H9 (cell line): ENCODE results near the gene PHF5A. TPM values are rescaled to one million over a fixed set of nuclear protein-coding genes. Genes with fewer than 3 reads are reported as not detected.

ENCODE experiments used
- DNase-seq: peaks from one replicate; pipeline ENCODE4 v3.0.0-alpha.2; 2017
- H2AFZ ChIP-seq: one replicate; pipeline ENCODE4 v1.6.1; 2013; ENCODE audit warnings: mild to moderate bottlenecking, low read length, control low read depth, moderate library complexity
- H2AK5ac ChIP-seq: 2 replicates; pipeline ENCODE4 v1.6.1; 2013; ENCODE audit warnings: low read length, control low read depth, mixed read lengths; ENCODE audit not compliant: insufficient read length
- H2BK120ac ChIP-seq: one replicate; pipeline ENCODE4 v1.6.1; 2013; ENCODE audit warnings: low read depth, mild to moderate bottlenecking, low read length, control low read depth, inconsistent platforms; ENCODE audit not compliant: poor library complexity, severe bottlenecking
- H2BK12ac ChIP-seq: 2 replicates; pipeline ENCODE4 v1.6.1; 2013; ENCODE audit warnings: low read length, control low read depth, mixed read lengths, low read depth; ENCODE audit not compliant: insufficient read length
- H2BK15ac ChIP-seq: 2 replicates; pipeline ENCODE4 v1.6.1; 2013; ENCODE audit warnings: low read depth, low read length, control low read depth
- H2BK20ac ChIP-seq: one replicate; pipeline ENCODE4 v1.6.1; 2013; ENCODE audit warnings: low read depth, mild to moderate bottlenecking, low read length, control low read depth, inconsistent platforms; ENCODE audit not compliant: poor library complexity, severe bottlenecking
- H2BK5ac ChIP-seq: 2 replicates; pipeline ENCODE4 v1.6.1; 2013; ENCODE audit warnings: low read length, control low read depth, mixed read lengths; ENCODE audit not compliant: insufficient read length
- H3K14ac ChIP-seq: 2 replicates; pipeline ENCODE4 v1.6.1; 2013; ENCODE audit warnings: low read length, control low read depth; ENCODE audit not compliant: insufficient read depth
- H3K18ac ChIP-seq: 2 replicates; pipeline ENCODE4 v1.6.1; 2013; ENCODE audit warnings: low read depth, mild to moderate bottlenecking, mixed read lengths, low read length, control low read depth; ENCODE audit not compliant: insufficient read length
- H3K23ac ChIP-seq: 2 replicates; pipeline ENCODE4 v1.6.1; 2013; ENCODE audit warnings: low read length, control low read depth, mixed read lengths, low read depth; ENCODE audit not compliant: insufficient read length
- H3K23me2 ChIP-seq: 2 replicates; pipeline ENCODE4 v1.6.1; 2013; ENCODE audit warnings: low read depth, mild to moderate bottlenecking, mixed read lengths, low read length, control low read depth; ENCODE audit not compliant: insufficient read length, poor library complexity, severe bottlenecking
- H3K27ac ChIP-seq: 2 replicates; pipeline ENCODE4 v1.5.1; 2013; ENCODE audit warnings: low read length, control low read depth, mixed read lengths, low read depth; ENCODE audit not compliant: insufficient read length
- H3K27me3 ChIP-seq: 2 replicates; pipeline ENCODE4 v1.6.1; 2013; ENCODE audit warnings: low read length, control low read depth, inconsistent platforms; ENCODE audit not compliant: insufficient read depth
- H3K4ac ChIP-seq: 2 replicates; pipeline ENCODE4 v1.6.1; 2013; ENCODE audit warnings: low read depth, mild to moderate bottlenecking, control low read depth, inconsistent platforms, low read length, moderate library complexity
- H3K4me1 ChIP-seq: 2 replicates; pipeline ENCODE4 v1.6.1; 2013; ENCODE audit warnings: low read length, control low read depth, inconsistent platforms; ENCODE audit not compliant: insufficient read depth
- H3K4me2 ChIP-seq: 2 replicates; pipeline ENCODE4 v1.6.1; 2013; ENCODE audit warnings: low read length, control low read depth, mixed read lengths; ENCODE audit not compliant: insufficient read length, insufficient read depth
- H3K56ac ChIP-seq: 2 replicates; pipeline ENCODE4 v1.6.1; 2013; ENCODE audit warnings: low read depth, mild to moderate bottlenecking, mixed read lengths, low read length, control low read depth; ENCODE audit not compliant: insufficient read length
- H3K79me1 ChIP-seq: 2 replicates; pipeline ENCODE4 v1.6.1; 2013; ENCODE audit warnings: low read depth, mild to moderate bottlenecking, moderate library complexity, low read length, control low read depth, inconsistent platforms; ENCODE audit not compliant: insufficient read depth, poor library complexity, severe bottlenecking
- H3K79me2 ChIP-seq: 2 replicates; pipeline ENCODE4 v1.6.1; 2013; ENCODE audit warnings: low read length, control low read depth, inconsistent platforms; ENCODE audit not compliant: insufficient read depth
- H3K9ac ChIP-seq: 2 replicates; pipeline ENCODE4 v1.6.1; 2013; ENCODE audit warnings: low read length, control low read depth, mixed read lengths; ENCODE audit not compliant: insufficient read length; ENCODE audit errors: extremely low read depth
- H3K9me3 ChIP-seq: one replicate; pipeline ENCODE4 v1.6.1; 2013; ENCODE audit warnings: low read depth, low read length, inconsistent platforms; ENCODE audit not compliant: control insufficient read depth
- H3T11ph ChIP-seq: one replicate; pipeline ENCODE4 v1.6.1; 2013; ENCODE audit warnings: mild to moderate bottlenecking, low read length, control low read depth, inconsistent platforms
- H4K20me1 ChIP-seq: one replicate; pipeline ENCODE4 v1.6.1; 2013; ENCODE audit not compliant: control insufficient read depth, insufficient read length, insufficient read depth
- H4K5ac ChIP-seq: 2 replicates; pipeline ENCODE4 v1.6.1; 2013; ENCODE audit warnings: low read depth, mild to moderate bottlenecking, mixed read lengths, low read length, control low read depth; ENCODE audit not compliant: insufficient read length
- H4K8ac ChIP-seq: replicated peaks from 2 replicates; pipeline ENCODE4 v1.6.1; 2013; ENCODE audit warnings: low read length, control low read depth, mixed read lengths, low read depth; ENCODE audit not compliant: insufficient read length
- H4K91ac ChIP-seq: 2 replicates; pipeline ENCODE4 v1.6.1; 2013; ENCODE audit warnings: low read depth, mild to moderate bottlenecking, moderate library complexity, mixed read lengths, low read length, control low read depth; ENCODE audit not compliant: insufficient read length
- H3K27ac Mint-ChIP-seq, 3 experiments: 2 replicates in 2 of 3; 3 replicates in 1 of 3; pipeline ENCODE4 v1.8.0; 2020 to 2021; ENCODE audit warnings: mixed read lengths in 3 of 3, mild to moderate bottlenecking in 1 of 3, moderate library complexity in 1 of 3
- H3K27me3 Mint-ChIP-seq: 2 replicates; pipeline ENCODE4 v1.8.0; 2021; ENCODE audit warnings: low read depth, mild to moderate bottlenecking, moderate library complexity, mixed read lengths
- H3K36me3 Mint-ChIP-seq, 3 experiments: 2 replicates in 2 of 3; 3 replicates in 1 of 3; pipeline ENCODE4 v1.8.0; 2020 to 2021; ENCODE audit warnings: low read depth in 3 of 3, mixed read lengths in 3 of 3; ENCODE audit not compliant: insufficient read depth in 1 of 3
- H3K4me1 Mint-ChIP-seq, 2 experiments: 2 replicates each; pipeline ENCODE4 v1.8.0; 2020; ENCODE audit warnings: mixed read lengths in 2 of 2
- H3K4me3 Mint-ChIP-seq, 2 experiments: 2 replicates in 1 of 2; 3 replicates in 1 of 2; pipeline ENCODE4 v1.8.0; 2020 to 2021; ENCODE audit warnings: mild to moderate bottlenecking in 2 of 2, mixed read lengths in 2 of 2, moderate library complexity in 1 of 2
- H3K9me3 Mint-ChIP-seq, 2 experiments: 2 replicates in 1 of 2; 3 replicates in 1 of 2; pipeline ENCODE4 v1.8.0; 2020; ENCODE audit warnings: mild to moderate bottlenecking in 2 of 2, mixed read lengths in 2 of 2, moderate library complexity in 1 of 2
- CTCF ChIP-seq: fragments of 200-600 bp; sonication (generic); conservative IDR thresholded peaks from 3 replicates; pipeline ENCODE4 v1.8.0; 2021; ENCODE audit warnings: antibody characterized with exemption, mild to moderate bottlenecking
- WGBS: extraction: QIAGEN DNeasy Blood & Tissue Kit; methylation state at CpG from one replicate; pipeline ENCODE4 v1.1.7; 2013; ENCODE audit warnings: missing lambda C conversion rate, low lambda C conversion rate, mixed read lengths; ENCODE audit not compliant: insufficient read length; ENCODE audit errors: extremely low coverage; 5-methylcytosine and 5-hydroxymethylcytosine counted together
- total RNA-seq: library from RNA; stranded (reverse); gene quantifications from 2 replicates; pipeline ENCODE4 v1.2.1, GENCODE V29; 2021

PHF5A gene
- total RNA-seq, 1 experiment from 2014 or later: 114 TPM

- Histone ChIP-seq H4K20me1 (no peaks in the 10 kb centered on the region), H2AK5ac (no peak overlapping the region), H2AFZ (no peak overlapping the region), H2BK5ac (no peak overlapping the region), H3K4ac (no peak overlapping the region), H2BK120ac (no peak overlapping the region), H3K18ac (no peak overlapping the region), H4K5ac (no peak overlapping the region), H3K23ac (no peak overlapping the region), H3K14ac (no peak overlapping the region), H3K79me1 (no peaks in the 10 kb centered on the region), H3K79me2 (no peaks in the 10 kb centered on the region; the same call in 1 of the 2 replicates), H3T11ph (no peak overlapping the region), H3K4me2 (no peak overlapping the region), H2BK12ac (no peak overlapping the region), H3K9ac (no peak overlapping the region), H3K23me2 (no peaks in the 10 kb centered on the region), H2BK15ac (no peak overlapping the region), H3K56ac (no peak overlapping the region), H4K8ac (no peak overlapping the region), H2BK20ac (no peak overlapping the region), H3K27ac (no peak overlapping the region), H4K91ac (no peak overlapping the region), H3K9me3 (no peaks in the 10 kb centered on the region), H3K27me3 (no peaks in the 10 kb centered on the region), H3K4me1 (no peaks in the 10 kb centered on the region)
- Mint-ChIP-seq H3K4me1 (no peaks in the 10 kb centered on the region), H3K9me3 (no peaks in the 10 kb centered on the region), H3K36me3 (peaks cover 2 to 28% (median 20%) of the 10 kb centered on the region in 3 experiments; a peak in 5 of 7 replicates), H3K27me3 (no peaks in the 10 kb centered on the region), H3K27ac (0 out of 7 replicates have a peak overlapping the region, but pooled peaks of 1 of the 3 experiments have one; percentile 28), H3K4me3 (no peak overlapping the region)
- no CpG with 5 or more reads among the region's 10 CpGs for WGBS
- no peak for DNase-seq
- TF ChIP-seq CTCF: no peak
These were observed 31.3 kb upstream of the PHF5A start for GRCh38 chr22:41499624-41500280.
